A549 (cell line): ENCODE data around the gene TPO.

Source experiments
- ESRRA ChIP-seq: fragments of 150-350 bp; IDR thresholded peaks from 2 replicates; pipeline ENCODE4 v1.6.1; 2014; ENCODE audit warnings: mild to moderate bottlenecking, low read length, borderline replicate concordance
- TF ChIP-seq, protein P1 (sequence below): fragments of >200 bp; sonication (Bioruptor Twin); formaldehyde crosslinking; IDR thresholded peaks from 3 replicates; pipeline ENCODE4 v1.5.1; 2016

DNA sequence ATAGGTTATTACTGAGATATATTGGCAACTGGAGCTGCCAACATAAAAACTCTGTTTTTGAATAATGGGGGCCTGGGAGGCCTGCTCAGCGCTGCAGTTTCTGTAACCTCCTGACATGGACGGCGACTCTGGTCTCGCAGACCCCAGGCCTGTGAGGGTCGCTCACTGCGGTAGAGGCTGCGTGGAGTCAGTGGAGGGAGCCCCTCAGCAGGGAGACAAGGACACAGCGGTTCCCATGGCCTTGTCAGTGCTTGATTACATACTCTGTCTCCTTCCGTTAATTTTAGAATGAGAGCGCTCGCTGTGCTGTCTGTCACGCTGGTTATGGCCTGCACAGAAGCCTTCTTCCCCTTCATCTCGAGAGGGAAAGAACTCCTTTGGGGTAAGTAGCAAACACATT is 858 bp downstream of the TPO start:
- TF ChIP-seq, protein P1, sequence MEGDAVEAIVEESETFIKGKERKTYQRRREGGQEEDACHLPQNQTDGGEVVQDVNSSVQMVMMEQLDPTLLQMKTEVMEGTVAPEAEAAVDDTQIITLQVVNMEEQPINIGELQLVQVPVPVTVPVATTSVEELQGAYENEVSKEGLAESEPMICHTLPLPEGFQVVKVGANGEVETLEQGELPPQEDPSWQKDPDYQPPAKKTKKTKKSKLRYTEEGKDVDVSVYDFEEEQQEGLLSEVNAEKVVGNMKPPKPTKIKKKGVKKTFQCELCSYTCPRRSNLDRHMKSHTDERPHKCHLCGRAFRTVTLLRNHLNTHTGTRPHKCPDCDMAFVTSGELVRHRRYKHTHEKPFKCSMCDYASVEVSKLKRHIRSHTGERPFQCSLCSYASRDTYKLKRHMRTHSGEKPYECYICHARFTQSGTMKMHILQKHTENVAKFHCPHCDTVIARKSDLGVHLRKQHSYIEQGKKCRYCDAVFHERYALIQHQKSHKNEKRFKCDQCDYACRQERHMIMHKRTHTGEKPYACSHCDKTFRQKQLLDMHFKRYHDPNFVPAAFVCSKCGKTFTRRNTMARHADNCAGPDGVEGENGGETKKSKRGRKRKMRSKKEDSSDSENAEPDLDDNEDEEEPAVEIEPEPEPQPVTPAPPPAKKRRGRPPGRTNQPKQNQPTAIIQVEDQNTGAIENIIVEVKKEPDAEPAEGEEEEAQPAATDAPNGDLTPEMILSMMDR = no peak
- TF ChIP-seq ESRRA = no peak
